Lung (tissue), 12 donors: ENCODE data around the gene PNMA1. TPM values are rescaled to one million over a fixed set of nuclear protein-coding genes. Genes with fewer than 3 reads are reported as not detected.
A peak's percentile ranks its signal among the peaks of the same experiment; 100 is the strongest.

Experiments used
- ATAC-seq: fragments of 200-7000 bp; cut with Tn5 transposase; one replicate; pipeline ENCODE4 v1.9.1; 2020; ENCODE audit warnings: moderate number of reproducible peaks; ENCODE audit not compliant: insufficient read depth, low FRiP score
- DNase-seq, 3 donors: peaks; one replicate each; pipeline ENCODE4 v3.0.0-alpha.2; 2013 to 2017
- H3K27ac ChIP-seq, 2 donors: one replicate each; pipeline ENCODE4 v1.5.1; 2013; ENCODE audit warnings: mild to moderate bottlenecking in 2 of 2, moderate library complexity in 2 of 2, control low read depth in 1 of 2, inconsistent platforms in 1 of 2, low read depth in 1 of 2, low read length in 1 of 2
- H3K27me3 ChIP-seq, 3 donors: one replicate each; pipeline ENCODE4 v1.5.1; 2013; ENCODE audit warnings: low read length in 2 of 3; ENCODE audit not compliant: control insufficient read depth in 3 of 3, insufficient read depth in 3 of 3
- H3K36me3 ChIP-seq, 4 donors: one replicate each; pipeline ENCODE4 v1.5.1; 2013; ENCODE audit warnings: low read length in 4 of 4, mild to moderate bottlenecking in 1 of 4, moderate library complexity in 1 of 4; ENCODE audit not compliant: control insufficient read depth in 4 of 4, insufficient read depth in 4 of 4
- H3K4me1 ChIP-seq, 5 donors: one replicate each; pipeline ENCODE4 v1.5.1; 2013; ENCODE audit warnings: low read length in 5 of 5, mild to moderate bottlenecking in 2 of 5, moderate library complexity in 1 of 5; ENCODE audit not compliant: control insufficient read depth in 5 of 5, insufficient read depth in 5 of 5
- H3K4me3 ChIP-seq: one replicate; pipeline ENCODE4 v1.5.1; 2013; ENCODE audit warnings: mild to moderate bottlenecking, control low read depth, moderate library complexity
- H3K9ac ChIP-seq, 2 donors: one replicate each; pipeline ENCODE4 v1.5.1; 2013; ENCODE audit warnings: low read length in 2 of 2, control low read depth in 1 of 2; ENCODE audit not compliant: insufficient read depth in 1 of 2
- H3K9me3 ChIP-seq, 4 donors: one replicate each; pipeline ENCODE4 v1.5.1; 2013; ENCODE audit warnings: low read length in 3 of 4, mild to moderate bottlenecking in 1 of 4, moderate library complexity in 1 of 4; ENCODE audit not compliant: control insufficient read depth in 4 of 4, insufficient read depth in 3 of 4
- CTCF ChIP-seq: IDR thresholded peaks from 2 replicates; pipeline ENCODE4 v1.5.1; 2012; ENCODE audit warnings: mild to moderate bottlenecking; ENCODE audit errors: control extremely low read depth, extremely low read depth
- WGBS, 2 donors: extraction: QIAGEN DNeasy Blood & Tissue Kit; methylation state at CpG; one replicate each; pipeline ENCODE4 v1.1.7; 2013; 5-methylcytosine and 5-hydroxymethylcytosine counted together
- polyA plus RNA-seq, 2 donors: library from polyadenylated mRNA; stranded (reverse); fragments of 200-250 nt; gene quantifications; one replicate each; pipeline ENCODE4 v1.2.1, GENCODE V29; 2013
- total RNA-seq, 2 donors: library from RNA; depleted of rRNA in 1 of 2; stranded (reverse); fragments of >200 nt in 1 of 2; gene quantifications; one replicate each; pipeline ENCODE4 v1.2.1, GENCODE V29; 2014 to 2021
- donor health status: control.
- donor health status: control.
- donor health status: Bipolar disorder and iron deficiency.
- donor health status: healthy.
- donor health status: DM: yes; HTN: yes; CAD: no.

The PNMA1 gene
- total and polyA plus RNA-seq, 4 donors: 11.0 to 34.1 (median 25.7) TPM

- WGBS, 2 donors: 10 to 21% methylated on average over 14 of the region's 14 CpGs
Observed at GRCh38 chr14:73753887-73754795, 40.0 kb upstream of the PNMA1 start.

GRCh38 chr14:73753124-73753886 is 39.1 kb upstream of the PNMA1 start:
- 11 to 22% methylated on average over 9 of the region's 9 CpGs for WGBS, 2 donors
- Histone ChIP-seq H3K9ac (peak overlapping the region; percentile 8 to 31), H3K27me3 (no peaks in the 10 kb centered on the region), H3K4me3 (no peak overlapping the region), H3K9me3 (no peaks in the 10 kb centered on the region), H3K4me1 (peaks cover 62 to 86% (median 72%) of the 10 kb centered on the region in 5 donors), H3K27ac (peak overlapping the region; percentile 85 to 91), H3K36me3 (peaks cover 0 to 2% (median 0%) of the 10 kb centered on the region in 4 donors)
- ATAC-seq (no peak), DNase-seq (peak; percentile 61 to 77 (median 69))
- TF ChIP-seq CTCF: no peak

More at GRCh38 chr14:73753887-73754795, 40.0 kb upstream of the PNMA1 start:
- H3K36me3 ChIP-seq: peaks cover 0 to 2% (median 0%) of the 10 kb centered on the region in 4 donors
- H3K27ac ChIP-seq: peak overlapping the region; percentile 85 to 91
- H3K27me3 ChIP-seq: no peaks in the 10 kb centered on the region
- DNase-seq (peak in 2 of 3 donors; percentile 49 to 55), ATAC-seq (no peak)
- peak overlapping the region; percentile 16 to 62 for H3K9ac ChIP-seq
- H3K9me3 ChIP-seq: no peaks in the 10 kb centered on the region
- H3K4me1 ChIP-seq: peaks cover 62 to 93% (median 75%) of the 10 kb centered on the region in 5 donors
- no peak for TF ChIP-seq CTCF
- no peak overlapping the region for H3K4me3 ChIP-seq

GRCh38 chr14:73752297-73752992 is 38.3 kb upstream of the PNMA1 start:
- ATAC-seq (no peak), DNase-seq (peak; percentile 84 to 85 (median 85))
- peaks cover 63 to 78% (median 67%) of the 10 kb centered on the region in 5 donors for H3K4me1 ChIP-seq
- no peaks in the 10 kb centered on the region for H3K9me3 ChIP-seq
- H3K27me3 ChIP-seq: no peaks in the 10 kb centered on the region
- WGBS, 2 donors: 34 to 44% methylated on average over 7 of the region's 7 CpGs
- H3K4me3 ChIP-seq: no peak overlapping the region
- peaks cover 0 to 2% (median 0%) of the 10 kb centered on the region in 4 donors for H3K36me3 ChIP-seq
- TF ChIP-seq CTCF: no peak
- H3K9ac ChIP-seq: peak overlapping the region in 1 of 2 donors; percentile 52
- peak overlapping the region; percentile 85 to 91 for H3K27ac ChIP-seq
